EH (cell line): Measurements from ENCODE around the gene NKX6-2.
"Not testable (repeated sequence)": the region's sequence is repeated elsewhere in the genome, so short reads cannot be mapped to it uniquely, and the experiment has no call there.

Source experiments
- DNase-seq: peaks from one replicate; pipeline ENCODE4 v3.0.0-alpha.2; 2015; ENCODE audit warnings: low read depth

The NKX6-2 gene

GRCh38 chr10:132780356-132780755, 5.6 kb downstream of the NKX6-2 start:
- DNase-seq = no peak

GRCh38 chr10:132779549-132780294, 6.2 kb downstream of the NKX6-2 start:
- no peak for DNase-seq

GRCh38 chr10:132777441-132777840, 8.5 kb downstream of the NKX6-2 start:
- DNase-seq = no peak

GRCh38 chr10:132776821-132777220, 9.1 kb downstream of the NKX6-2 start:
- DNase-seq = no peak

GRCh38 chr10:132776186-132776585, 9.8 kb downstream of the NKX6-2 start:
- DNase-seq = no peak

GRCh38 chr10:132774902-132775863, 10.8 kb downstream of the NKX6-2 start:
- DNase-seq = peak; percentile 65

- no peak for DNase-seq
Observed at GRCh38 chr10:132774181-132774901, 11.6 kb downstream of the NKX6-2 start.

GRCh38 chr10:132772816-132773215, 13.1 kb downstream of the NKX6-2 start:
- DNase-seq = not testable (repeated sequence)

- no peak for DNase-seq
Observed at GRCh38 chr10:132770061-132771021, 15.6 kb downstream of the NKX6-2 start.

- no peak for DNase-seq
Observed at GRCh38 chr10:132768346-132769248, 17.4 kb downstream of the NKX6-2 start.

GRCh38 chr10:132766291-132766690, 19.7 kb downstream of the NKX6-2 start:
- DNase-seq = no peak

- no peak for DNase-seq
Observed at GRCh38 chr10:132765435-132765834, 20.5 kb downstream of the NKX6-2 start.

GRCh38 chr10:132764108-132764507, 21.8 kb downstream of the NKX6-2 start:
- DNase-seq = no peak

GRCh38 chr10:132763545-132763944, 22.4 kb downstream of the NKX6-2 start:
- DNase-seq = no peak

- DNase-seq = no peak
Observed at GRCh38 chr10:132762267-132762666, 23.7 kb downstream of the NKX6-2 start.

GRCh38 chr10:132761395-132762060, 24.4 kb downstream of the NKX6-2 start:
- no peak for DNase-seq

- DNase-seq = no peak
Observed at GRCh38 chr10:132758865-132759264, 27.1 kb downstream of the NKX6-2 start.

- no peak for DNase-seq
Observed at GRCh38 chr10:132757171-132757570, 28.8 kb downstream of the NKX6-2 start.

- no peak for DNase-seq
Observed at GRCh38 chr10:132756591-132756990, 29.4 kb downstream of the NKX6-2 start.
